Ectodermal cell (in vitro differentiated cells): ENCODE measurements around the gene SLC9A9.

ENCODE experiments used
- H3K27ac ChIP-seq: 2 replicates; pipeline ENCODE4 v1.7.0; 2013; ENCODE audit warnings: mild to moderate bottlenecking, low read depth, low read length; ENCODE audit not compliant: insufficient read depth, poor library complexity, severe bottlenecking
- H3K27me3 ChIP-seq: 2 replicates; pipeline ENCODE4 v1.7.0; 2013; ENCODE audit warnings: mild to moderate bottlenecking, low read length; ENCODE audit not compliant: insufficient read depth, control insufficient read depth, poor library complexity, severe bottlenecking
- H3K36me3 ChIP-seq: one replicate; pipeline ENCODE4 v1.7.0; 2013; ENCODE audit warnings: low read length; ENCODE audit not compliant: control insufficient read depth, insufficient read depth
- H3K4me1 ChIP-seq: one replicate; pipeline ENCODE4 v1.7.0; 2013; ENCODE audit warnings: low read length; ENCODE audit not compliant: control insufficient read depth, insufficient read depth
- H3K4me3 ChIP-seq: 2 replicates; pipeline ENCODE4 v1.7.0; 2013; ENCODE audit warnings: low read depth, low read length, control low read depth; ENCODE audit not compliant: insufficient read depth
- H3K9me3 ChIP-seq: 2 replicates; pipeline ENCODE4 v1.7.0; 2013; ENCODE audit warnings: mild to moderate bottlenecking, low read length, moderate library complexity; ENCODE audit not compliant: control insufficient read depth
- WGBS, 2 experiments: methylation state at CpG; one replicate each; pipeline ENCODE4 v1.1.7; 2013; ENCODE audit warnings: missing lambda C conversion rate in 2 of 2; 5-methylcytosine and 5-hydroxymethylcytosine counted together

SLC9A9 gene

GRCh38 chr3:143637133-143637532 lies 211.1 kb downstream of the SLC9A9 start:
- H3K4me1 ChIP-seq = no peaks in the 10 kb centered on the region
- no peaks in the 10 kb centered on the region for H3K9me3 ChIP-seq
- no peaks in the 10 kb centered on the region for H3K36me3 ChIP-seq
- H3K27ac ChIP-seq = no peak overlapping the region
- H3K27me3 ChIP-seq = no peaks in the 10 kb centered on the region
- WGBS, 2 experiments = no CpG with 5 or more reads among the region's 1 CpG
- H3K4me3 ChIP-seq = no peak overlapping the region

DNA sequence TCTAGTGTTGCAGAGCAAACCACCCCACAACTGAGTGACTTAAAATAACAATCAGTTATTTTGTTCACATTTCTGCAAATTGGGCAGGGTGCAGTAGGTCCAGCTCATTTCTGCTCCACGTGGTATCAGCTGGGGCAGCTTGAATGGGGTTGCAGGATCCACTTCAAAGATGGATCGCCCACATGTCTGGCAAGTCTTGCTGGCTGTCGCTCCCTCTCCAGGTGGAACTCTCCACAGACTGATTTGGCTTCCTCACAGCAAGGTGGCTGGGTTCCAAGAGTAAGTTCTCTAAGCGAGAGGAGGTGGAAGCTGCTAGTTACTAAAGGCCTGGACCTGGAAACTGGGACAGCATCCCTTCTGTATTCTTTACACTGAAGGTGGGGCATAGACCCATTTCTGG lies 213.3 kb downstream of the SLC9A9 start:
- WGBS, 2 experiments = 82% methylated on average over 4 of the region's 4 CpGs
- no peaks in the 10 kb centered on the region for H3K27me3 ChIP-seq
- H3K4me1 ChIP-seq = no peaks in the 10 kb centered on the region
- H3K36me3 ChIP-seq = no peaks in the 10 kb centered on the region
- no peak overlapping the region for H3K4me3 ChIP-seq
- no peak overlapping the region for H3K27ac ChIP-seq
- H3K9me3 ChIP-seq = no peaks in the 10 kb centered on the region

GRCh38 chr3:143634427-143634826 lies 213.8 kb downstream of the SLC9A9 start:
- Histone ChIP-seq H3K36me3 (no peaks in the 10 kb centered on the region), H3K4me1 (no peaks in the 10 kb centered on the region), H3K4me3 (no peak overlapping the region), H3K9me3 (no peaks in the 10 kb centered on the region), H3K27me3 (no peaks in the 10 kb centered on the region), H3K27ac (no peak overlapping the region)

DNA sequence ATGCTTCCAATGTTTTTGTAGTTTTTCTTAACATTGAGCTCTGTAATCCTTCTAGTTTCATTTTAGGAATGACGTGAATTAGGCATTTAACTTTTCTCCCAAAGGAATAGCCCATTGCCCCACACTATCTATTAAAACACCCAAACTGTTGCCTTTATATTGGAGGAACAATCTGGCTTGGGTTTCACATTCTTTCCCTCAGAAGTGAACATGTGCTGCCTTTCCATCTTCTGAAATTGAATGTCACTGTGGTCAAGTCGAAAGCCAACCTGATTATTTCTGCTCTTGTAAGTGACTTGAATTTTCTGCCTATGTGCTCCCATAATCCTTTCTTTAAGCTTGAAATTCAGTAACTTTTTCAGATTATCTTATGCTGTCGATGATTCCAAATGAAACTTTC lies 214.5 kb downstream of the SLC9A9 start:
- H3K4me3 ChIP-seq = no peak overlapping the region
- no peaks in the 10 kb centered on the region for H3K36me3 ChIP-seq
- no peaks in the 10 kb centered on the region for H3K9me3 ChIP-seq
- H3K27me3 ChIP-seq = no peaks in the 10 kb centered on the region
- no peak overlapping the region for H3K27ac ChIP-seq
- H3K4me1 ChIP-seq = no peaks in the 10 kb centered on the region
- WGBS, 2 experiments = 97 to 98% methylated on average over 3 of the region's 3 CpGs

GRCh38 chr3:143629726-143630125 lies 218.5 kb downstream of the SLC9A9 start:
- H3K36me3 ChIP-seq = no peaks in the 10 kb centered on the region
- H3K9me3 ChIP-seq = no peaks in the 10 kb centered on the region
- H3K27ac ChIP-seq = no peak overlapping the region
- no peaks in the 10 kb centered on the region for H3K4me1 ChIP-seq
- no peak overlapping the region for H3K4me3 ChIP-seq
- no peaks in the 10 kb centered on the region for H3K27me3 ChIP-seq

- no peak overlapping the region for H3K27ac ChIP-seq
- H3K4me3 ChIP-seq = no peak overlapping the region
- H3K4me1 ChIP-seq = no peaks in the 10 kb centered on the region
- no peaks in the 10 kb centered on the region for H3K9me3 ChIP-seq
- WGBS, 2 experiments = 89 to 100% methylated on average over 1 to 2 of the region's 3 CpGs
- no peaks in the 10 kb centered on the region for H3K27me3 ChIP-seq
- no peaks in the 10 kb centered on the region for H3K36me3 ChIP-seq
Measured at GRCh38 chr3:143628971-143629370, 219.3 kb downstream of the SLC9A9 start.

DNA sequence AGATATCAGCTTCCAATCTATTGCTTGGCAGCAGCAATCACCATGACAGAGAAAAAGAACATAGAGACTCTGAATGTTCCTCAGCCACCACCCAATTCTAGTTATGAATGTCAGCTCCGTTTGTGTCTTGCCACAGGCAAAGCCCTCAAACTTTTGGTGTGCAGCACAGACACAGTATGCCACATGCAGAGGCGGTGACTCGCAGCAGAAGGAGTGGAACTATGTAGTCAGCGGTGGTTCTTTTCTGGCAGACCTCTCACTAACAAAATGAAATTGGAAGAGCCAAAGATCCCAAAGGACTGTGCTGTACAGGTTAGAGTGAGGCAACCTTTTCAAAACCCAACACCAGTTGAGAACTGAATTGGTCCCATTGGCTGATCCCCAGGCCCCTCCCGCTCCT lies 220.9 kb downstream of the SLC9A9 start:
- no peak overlapping the region for H3K4me3 ChIP-seq
- 94 to 98% methylated on average over 5 of the region's 5 CpGs for WGBS, 2 experiments
- H3K9me3 ChIP-seq = no peaks in the 10 kb centered on the region
- no peak overlapping the region for H3K27ac ChIP-seq
- no peaks in the 10 kb centered on the region for H3K4me1 ChIP-seq
- H3K27me3 ChIP-seq = no peaks in the 10 kb centered on the region
- H3K36me3 ChIP-seq = no peaks in the 10 kb centered on the region

DNA sequence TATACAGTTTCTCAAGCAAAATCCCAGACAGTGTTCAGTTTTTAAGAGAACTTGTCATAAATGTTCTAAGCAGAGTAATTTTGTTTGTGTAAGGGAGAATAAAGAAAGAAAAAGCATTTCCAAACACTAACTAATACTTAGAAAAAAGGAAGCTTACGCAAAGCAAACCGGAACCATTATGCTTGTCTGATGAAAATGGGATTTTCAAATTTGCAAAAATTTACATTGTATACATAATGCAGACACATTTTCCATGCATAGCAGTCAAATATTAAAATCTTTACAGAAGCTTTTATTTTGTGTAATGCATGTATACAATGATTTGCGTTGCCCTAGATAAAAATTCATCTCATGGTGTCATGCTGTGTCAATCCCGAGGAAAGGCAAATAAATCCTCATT lies 229.0 kb downstream of the SLC9A9 start:
- Histone ChIP-seq H3K36me3 (peaks cover 3% of the 10 kb centered on the region), H3K27ac (no peak overlapping the region), H3K9me3 (peaks cover 4% of the 10 kb centered on the region), H3K4me1 (no peaks in the 10 kb centered on the region), H3K4me3 (no peak overlapping the region), H3K27me3 (no peaks in the 10 kb centered on the region)
- 73% methylated on average over 2 of the region's 4 CpGs for WGBS, 2 experiments

- Histone ChIP-seq H3K4me3 (no peak overlapping the region), H3K27me3 (no peaks in the 10 kb centered on the region), H3K9me3 (peaks cover 4% of the 10 kb centered on the region), H3K4me1 (no peaks in the 10 kb centered on the region), H3K27ac (no peak overlapping the region), H3K36me3 (peaks cover 3% of the 10 kb centered on the region)
- 93 to 96% methylated on average over 2 of the region's 2 CpGs for WGBS, 2 experiments
Measured at GRCh38 chr3:143617050-143617449, 231.2 kb downstream of the SLC9A9 start.

DNA sequence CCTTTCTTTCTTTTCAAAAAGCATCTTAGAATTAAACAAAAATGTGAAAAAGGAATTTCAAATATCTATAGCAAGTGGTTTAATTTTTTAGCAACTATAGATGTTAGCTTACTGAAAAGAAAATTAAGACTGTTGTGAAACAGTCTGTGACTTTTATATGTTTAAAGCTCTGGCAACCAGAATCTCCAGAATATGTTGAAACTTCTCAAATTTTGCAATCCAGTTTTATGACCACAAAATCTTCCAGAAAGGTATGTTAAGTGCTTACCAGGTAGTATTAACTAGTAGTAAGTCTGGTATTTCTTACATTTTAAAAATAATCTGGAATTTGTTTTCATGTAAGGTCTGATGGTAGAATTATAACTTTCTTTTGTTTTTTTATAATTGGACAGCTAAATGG lies 235.0 kb downstream of the SLC9A9 start:
- no peak overlapping the region for H3K4me3 ChIP-seq
- H3K4me1 ChIP-seq = no peaks in the 10 kb centered on the region
- H3K36me3 ChIP-seq = no peaks in the 10 kb centered on the region
- no peaks in the 10 kb centered on the region for H3K9me3 ChIP-seq
- no peak overlapping the region for H3K27ac ChIP-seq
- H3K27me3 ChIP-seq = no peaks in the 10 kb centered on the region

GRCh38 chr3:143612541-143612940 lies 235.7 kb downstream of the SLC9A9 start:
- H3K36me3 ChIP-seq = no peaks in the 10 kb centered on the region
- H3K27me3 ChIP-seq = no peaks in the 10 kb centered on the region
- H3K4me3 ChIP-seq = no peak overlapping the region
- H3K9me3 ChIP-seq = no peaks in the 10 kb centered on the region
- H3K27ac ChIP-seq = no peak overlapping the region
- H3K4me1 ChIP-seq = no peaks in the 10 kb centered on the region
- 88 to 91% methylated on average over 2 of the region's 2 CpGs for WGBS, 2 experiments
